Skeletal muscle cell (primary cell): Measurements from ENCODE around the gene PPP6R2.
A peak's percentile ranks its signal among the peaks of the same experiment; 100 is the strongest.

Source experiments
- DNase-seq: peaks from one replicate; pipeline ENCODE4 v3.0.0-alpha.2; 2010; ENCODE audit warnings: low read depth
- H3K4me3 ChIP-seq: 2 replicates; pipeline ENCODE4 v1.5.1; 2011; ENCODE audit warnings: low read depth, mild to moderate bottlenecking, control low read depth, low read length, moderate library complexity

The PPP6R2 gene, protein sequence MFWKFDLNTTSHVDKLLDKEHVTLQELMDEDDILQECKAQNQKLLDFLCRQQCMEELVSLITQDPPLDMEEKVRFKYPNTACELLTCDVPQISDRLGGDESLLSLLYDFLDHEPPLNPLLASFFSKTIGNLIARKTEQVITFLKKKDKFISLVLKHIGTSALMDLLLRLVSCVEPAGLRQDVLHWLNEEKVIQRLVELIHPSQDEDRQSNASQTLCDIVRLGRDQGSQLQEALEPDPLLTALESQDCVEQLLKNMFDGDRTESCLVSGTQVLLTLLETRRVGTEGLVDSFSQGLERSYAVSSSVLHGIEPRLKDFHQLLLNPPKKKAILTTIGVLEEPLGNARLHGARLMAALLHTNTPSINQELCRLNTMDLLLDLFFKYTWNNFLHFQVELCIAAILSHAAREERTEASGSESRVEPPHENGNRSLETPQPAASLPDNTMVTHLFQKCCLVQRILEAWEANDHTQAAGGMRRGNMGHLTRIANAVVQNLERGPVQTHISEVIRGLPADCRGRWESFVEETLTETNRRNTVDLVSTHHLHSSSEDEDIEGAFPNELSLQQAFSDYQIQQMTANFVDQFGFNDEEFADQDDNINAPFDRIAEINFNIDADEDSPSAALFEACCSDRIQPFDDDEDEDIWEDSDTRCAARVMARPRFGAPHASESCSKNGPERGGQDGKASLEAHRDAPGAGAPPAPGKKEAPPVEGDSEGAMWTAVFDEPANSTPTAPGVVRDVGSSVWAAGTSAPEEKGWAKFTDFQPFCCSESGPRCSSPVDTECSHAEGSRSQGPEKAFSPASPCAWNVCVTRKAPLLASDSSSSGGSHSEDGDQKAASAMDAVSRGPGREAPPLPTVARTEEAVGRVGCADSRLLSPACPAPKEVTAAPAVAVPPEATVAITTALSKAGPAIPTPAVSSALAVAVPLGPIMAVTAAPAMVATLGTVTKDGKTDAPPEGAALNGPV

GRCh38 chr22:50342651-50343540, at the start of gene PPP6R2:
Gene PPP6R2 (plus strand): TSS chr22:50343327. CDS start chr22:50393909, 50,582 bp downstream.
- no peak for DNase-seq
- peak within 1 kb of the TSS; percentile 75 for H3K4me3 ChIP-seq

DNA sequence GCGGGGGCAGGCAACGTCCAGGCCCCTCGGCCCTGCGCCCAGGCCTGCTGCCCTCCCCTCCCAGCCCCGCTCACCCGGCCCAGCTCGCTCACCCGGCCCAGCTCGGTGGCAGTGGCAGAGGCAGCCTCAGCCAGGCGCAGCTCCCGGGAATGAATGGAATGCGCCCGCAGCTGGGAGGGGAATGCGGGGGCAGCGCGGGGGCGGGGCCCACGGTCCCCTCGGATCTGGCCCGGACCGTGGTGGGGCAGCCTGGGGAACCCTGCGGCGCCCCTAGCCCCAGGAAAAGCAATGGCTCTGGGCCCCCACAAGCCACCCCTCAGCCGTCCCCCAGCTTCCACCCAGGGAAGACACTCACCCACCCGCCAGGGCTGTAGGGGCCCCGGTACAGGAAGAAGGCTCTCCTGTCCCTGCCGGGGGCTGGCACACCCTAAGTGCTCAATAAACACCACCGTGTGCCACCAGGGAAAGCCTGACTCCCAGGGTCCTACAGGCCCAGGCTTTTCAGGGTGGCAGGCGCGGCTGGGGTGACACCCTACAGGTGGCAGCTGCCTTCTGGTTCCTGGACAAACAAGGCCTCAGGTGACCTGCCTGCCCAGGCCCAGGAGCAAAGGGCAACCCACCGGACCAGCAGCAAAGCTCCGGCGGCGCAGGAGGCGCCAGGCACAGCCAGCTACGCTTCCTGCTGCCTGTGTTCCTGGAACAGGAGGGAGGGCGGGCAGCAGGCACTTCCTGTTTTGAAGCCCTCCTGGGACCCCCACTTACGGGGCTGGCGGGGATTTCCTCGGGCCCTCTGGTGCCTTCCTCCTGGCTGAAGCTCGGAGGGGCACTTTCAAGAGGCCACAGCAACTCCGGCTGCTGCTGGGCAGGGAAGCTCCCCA, 49.4 kb upstream of the PPP6R2 start:
- DNase-seq: no peak
- H3K4me3 ChIP-seq: peak overlapping the region; percentile 31

GRCh38 chr22:50294319-50294656, 48.8 kb upstream of the PPP6R2 start:
- no peak overlapping the region for H3K4me3 ChIP-seq

DNA sequence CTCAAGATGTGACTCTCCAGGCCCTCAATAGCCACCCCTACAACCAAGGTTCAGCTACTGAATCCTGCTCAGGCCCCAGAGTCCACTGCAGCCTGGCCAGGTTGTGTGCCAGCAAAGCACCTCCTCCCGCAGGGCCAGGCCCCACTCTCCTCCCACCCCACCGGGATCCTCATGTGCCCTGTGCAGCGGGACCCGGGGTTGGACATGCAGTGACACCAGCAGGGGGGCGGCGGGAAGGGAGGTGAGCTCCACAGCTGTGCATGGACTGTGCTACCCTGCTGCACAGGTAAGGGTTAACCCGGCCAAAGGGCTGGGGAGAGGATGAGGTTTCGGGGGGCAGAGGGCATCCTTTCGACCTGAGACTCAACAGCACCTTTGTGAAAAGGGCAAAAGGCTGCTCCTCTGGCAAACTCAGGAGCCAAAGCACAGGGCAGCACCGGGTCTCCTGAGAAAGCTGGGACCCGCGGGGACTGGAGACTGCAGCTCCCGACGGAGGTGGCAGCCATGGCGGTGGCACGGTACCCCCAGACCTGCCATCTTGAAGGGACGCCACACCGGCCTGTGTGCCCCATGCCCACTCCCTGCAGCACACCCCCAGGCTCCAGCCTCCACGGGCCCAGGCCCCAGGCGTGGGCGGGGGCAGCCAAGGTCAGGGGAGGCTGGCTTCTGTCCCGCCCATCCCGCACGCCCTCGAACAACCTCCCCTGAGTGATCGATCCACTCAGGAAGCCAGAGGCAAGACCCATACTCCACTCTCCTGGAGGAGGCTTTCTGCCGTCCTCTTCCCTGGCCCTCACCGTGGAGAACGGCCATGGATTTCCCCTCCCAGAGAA, 46.3 kb upstream of the PPP6R2 start:
- no peak overlapping the region for H3K4me3 ChIP-seq
- DNase-seq: no peak

More at GRCh38 chr22:50294319-50294656, 48.8 kb upstream of the PPP6R2 start:
- DNase-seq: no peak

DNA sequence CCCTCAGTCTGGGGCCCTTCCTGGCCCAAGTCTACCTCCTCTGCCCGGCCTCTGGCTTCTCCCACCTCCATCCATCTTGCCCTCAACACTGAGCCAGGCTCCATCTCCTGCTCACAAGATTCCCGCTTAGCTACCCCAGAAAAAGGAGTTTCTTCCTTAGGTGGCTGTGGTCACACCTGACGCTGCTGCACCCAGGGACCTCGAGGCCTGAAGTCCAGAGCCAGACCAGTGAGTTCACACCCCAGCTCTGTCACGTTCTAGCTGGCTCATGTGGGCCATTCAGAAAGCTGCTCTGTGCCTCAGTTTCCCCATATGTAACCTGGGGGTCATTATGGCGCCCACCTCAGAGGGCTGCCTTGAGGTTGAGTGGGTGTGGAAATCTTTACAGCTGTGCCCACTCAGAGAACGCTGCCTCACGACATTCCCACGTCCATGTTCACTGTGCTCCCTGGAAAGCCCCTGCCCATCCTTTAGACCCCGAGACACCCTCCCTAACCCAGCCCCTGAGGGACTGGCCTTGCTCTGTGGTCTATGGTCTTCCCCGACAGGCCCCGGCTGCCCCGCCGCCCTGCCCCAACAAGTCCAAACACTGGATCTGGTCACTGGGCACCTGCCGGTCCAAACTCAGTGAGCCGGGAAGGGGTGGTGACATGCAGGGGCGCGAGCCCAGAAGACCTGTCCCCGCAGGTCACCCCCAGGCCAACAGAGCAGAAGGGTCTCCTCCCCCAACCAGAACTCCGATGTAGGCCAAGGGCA, 45.4 kb upstream of the PPP6R2 start:
- H3K4me3 ChIP-seq: no peak overlapping the region

GRCh38 chr22:50298266-50298637, 44.9 kb upstream of the PPP6R2 start:
- no peak for DNase-seq
- H3K4me3 ChIP-seq: no peak overlapping the region

More for the DNA sequence above, 45.4 kb upstream of the PPP6R2 start:
- no peak for DNase-seq

DNA sequence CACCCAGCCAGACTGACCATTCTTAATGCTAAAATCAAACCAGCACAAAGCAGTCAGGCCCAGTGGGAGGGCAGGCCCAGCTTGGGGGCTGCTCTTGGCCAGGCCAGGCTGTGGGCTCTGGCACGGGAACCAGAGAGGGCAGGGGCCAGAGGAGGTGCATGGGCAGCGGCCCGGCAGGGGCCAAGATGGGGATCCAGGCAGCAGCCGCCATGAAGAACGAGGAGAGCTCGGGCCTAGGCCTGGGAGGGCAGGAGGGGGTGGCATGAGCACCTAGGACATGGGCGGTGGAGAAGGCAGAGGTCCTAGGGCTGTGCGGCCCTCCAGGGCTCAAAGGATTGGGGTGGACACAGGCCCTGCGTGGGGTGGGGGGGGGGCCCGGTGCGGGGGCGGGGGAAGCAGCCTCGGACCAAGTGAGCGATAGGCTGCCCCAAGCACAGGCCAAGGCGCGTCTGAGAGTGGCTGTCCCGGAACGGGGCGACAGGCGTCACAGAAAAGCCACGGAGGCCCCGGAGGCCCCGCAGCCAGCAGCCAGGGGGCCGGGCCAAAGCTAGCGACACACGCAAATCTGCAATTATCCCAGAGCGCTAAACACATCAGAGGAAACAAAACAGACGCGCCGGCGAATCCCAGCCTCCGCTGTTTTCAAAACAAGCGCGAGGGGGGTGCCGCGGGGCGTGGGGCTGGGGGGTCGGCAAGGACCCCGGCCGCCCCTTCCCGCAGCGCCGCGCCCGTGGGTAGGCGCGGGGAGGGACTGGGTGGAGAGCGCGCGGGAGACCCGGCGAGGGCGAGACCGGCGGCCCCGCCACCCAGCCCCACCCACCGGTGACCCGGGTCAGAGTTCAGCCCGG, 44.0 kb upstream of the PPP6R2 start:
- no peak for DNase-seq
- H3K4me3 ChIP-seq: peak overlapping the region; percentile 7

DNA sequence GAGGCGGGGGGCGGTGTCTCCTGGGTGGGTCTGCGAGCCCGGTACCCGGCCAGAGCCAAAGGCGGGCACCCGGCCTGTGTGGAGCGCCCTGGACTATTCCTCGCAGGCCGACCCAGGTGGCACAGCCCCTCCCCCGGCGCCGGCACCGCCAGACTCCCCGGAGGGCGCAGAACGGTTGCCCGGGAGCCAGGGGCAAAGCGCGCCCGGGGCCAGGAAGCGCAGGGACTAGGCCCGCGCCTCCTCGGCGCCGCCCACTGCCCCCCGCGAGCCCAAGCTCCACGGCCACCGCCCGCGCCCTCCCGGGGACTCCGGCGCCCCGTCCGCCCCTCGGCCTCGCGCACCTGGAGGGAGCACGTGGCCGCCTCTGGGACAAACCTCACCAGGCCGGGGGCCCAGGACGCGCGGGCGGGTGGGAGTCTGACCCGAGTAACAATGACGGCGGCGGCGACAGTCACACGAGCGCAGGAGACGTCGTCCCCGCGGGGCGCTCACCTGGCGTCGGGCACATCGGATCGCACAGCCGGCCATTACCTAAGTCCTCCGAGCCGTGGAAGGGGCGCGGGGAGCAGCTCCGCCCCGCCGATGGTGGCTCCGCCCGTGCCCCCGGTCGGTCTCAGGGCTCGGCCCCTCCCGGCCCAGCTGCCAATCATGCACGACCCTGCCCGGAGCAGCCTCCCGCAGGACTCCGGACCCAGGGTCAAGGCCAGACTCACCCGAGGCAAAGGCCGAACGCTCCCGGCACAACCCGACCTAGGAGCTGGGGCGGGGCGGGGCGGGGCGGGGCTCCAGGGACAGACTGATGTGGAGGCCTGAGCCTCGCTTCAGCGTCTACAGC, 43.1 kb upstream of the PPP6R2 start:
- no peak for DNase-seq
- peak overlapping the region; percentile 15 for H3K4me3 ChIP-seq

GRCh38 chr22:50300620-50301257, 42.4 kb upstream of the PPP6R2 start:
- H3K4me3 ChIP-seq: no peak overlapping the region

GRCh38 chr22:50301581-50301991, 41.5 kb upstream of the PPP6R2 start:
- H3K4me3 ChIP-seq: peak overlapping the region; percentile 1
- DNase-seq: no peak

More at GRCh38 chr22:50300620-50301257, 42.4 kb upstream of the PPP6R2 start:
- no peak for DNase-seq

DNA sequence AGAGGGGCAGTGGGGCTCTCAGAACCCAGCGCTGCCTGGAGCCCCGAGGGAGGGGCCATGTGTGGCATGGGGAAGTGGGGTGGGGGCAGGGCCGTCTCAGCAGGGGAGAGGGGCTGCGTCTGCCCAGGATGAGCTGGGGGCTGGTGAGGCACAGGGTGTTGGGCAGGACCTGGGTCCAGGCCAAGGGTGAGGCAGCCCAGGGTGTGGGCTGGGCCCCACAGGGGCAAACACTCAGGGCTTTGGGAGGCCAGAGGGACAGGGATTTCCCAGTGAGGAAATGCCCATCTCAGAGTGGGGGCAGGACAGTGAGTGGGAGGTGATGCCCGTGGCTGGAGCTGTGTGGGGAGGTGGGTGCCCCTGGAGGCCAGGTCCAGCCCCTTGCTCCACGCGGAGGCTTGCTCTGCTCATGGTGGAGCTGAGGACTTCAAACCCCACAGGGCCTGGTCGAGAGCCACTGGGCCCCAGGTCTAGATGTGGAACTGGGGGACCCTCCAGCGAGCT, 41.0 kb upstream of the PPP6R2 start:
- DNase-seq: no peak
- H3K4me3 ChIP-seq: no peak overlapping the region

DNA sequence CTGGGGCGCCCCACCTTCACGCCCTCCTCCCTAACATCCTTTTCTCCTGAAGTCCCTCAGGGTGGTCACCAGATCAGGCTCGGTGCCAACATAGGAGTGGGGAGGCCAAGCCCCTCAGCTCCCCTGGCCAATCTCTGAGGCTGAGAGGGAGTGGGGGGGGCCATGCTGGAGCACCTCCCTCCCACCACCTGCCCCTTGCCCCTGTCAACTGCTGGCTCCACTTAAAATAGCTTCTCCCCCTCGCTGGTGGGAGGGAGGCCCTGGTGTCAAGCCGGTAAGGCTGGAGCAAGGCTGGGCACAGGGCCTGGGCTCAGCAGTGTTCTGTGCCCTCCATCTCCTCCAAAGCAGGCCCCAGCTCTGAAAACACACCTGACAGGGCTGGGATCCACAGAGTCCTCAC, 40.6 kb upstream of the PPP6R2 start:
- DNase-seq: no peak
- no peak overlapping the region for H3K4me3 ChIP-seq

DNA sequence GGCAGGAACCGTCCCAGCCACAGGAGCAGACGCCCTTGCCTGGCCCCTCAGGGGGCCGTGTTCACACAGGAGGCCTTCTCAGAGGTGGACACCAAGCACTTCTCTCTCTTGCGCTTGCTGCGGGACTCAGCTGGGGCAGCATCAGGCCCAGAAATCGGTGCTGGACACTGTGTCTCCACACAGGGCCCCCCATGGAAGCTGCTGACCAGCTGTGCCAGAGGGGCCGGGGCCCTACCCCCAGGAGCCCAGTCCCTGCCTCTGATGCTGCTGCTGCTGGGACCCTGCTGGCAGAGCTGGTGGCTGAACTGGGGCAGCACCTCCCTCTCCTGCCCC, 39.6 kb upstream of the PPP6R2 start:
- no peak overlapping the region for H3K4me3 ChIP-seq
- no peak for DNase-seq

GRCh38 chr22:50303848-50304527, 39.1 kb upstream of the PPP6R2 start:
- H3K4me3 ChIP-seq: no peak overlapping the region
- DNase-seq: no peak
